H1 (cell line): Measurements from ENCODE around the gene DNAJC22. TPM values are rescaled to one million over a fixed set of nuclear protein-coding genes. Genes with fewer than 3 reads are reported as not detected.

Experiments used
- CTCF ChIA-PET: fragments of 300-600 bp; sonication (Branson Sonifier 250); formaldehyde crosslinking; loops from one replicate; lab custom pipeline; 2021; ENCODE audit not compliant: partially characterized antibody; lab: Charles Lee
- POLR2A ChIA-PET: fragments of 300-600 bp; sonication (Branson Sonifier 250); formaldehyde crosslinking; loops from one replicate; lab custom pipeline; 2021; ENCODE audit warnings: inconsistent platforms; ENCODE audit not compliant: partially characterized antibody; lab: Charles Lee
- DNase-seq, 2 experiments: peaks; one replicate each; pipeline versions ENCODE4 v3.0.0 to v3.0.0-alpha.2; 2010 to 2022; ENCODE audit warnings: low spot score in 2 of 2, low read depth in 1 of 2, mixed read lengths in 1 of 2
- FAIRE-seq: peaks from 2 replicates; lab custom pipeline; 2011; peaks lifted over from hg19 to GRCh38; lab: Jason Lieb, UNC
- H2AFZ ChIP-seq: 2 replicates; pipeline ENCODE4 v1.8.1; 2012; ENCODE audit warnings: low read length, inconsistent platforms
- H2AK5ac ChIP-seq: 2 replicates; pipeline ENCODE4 v1.6.1; 2013; ENCODE audit warnings: low read depth, low read length
- H2BK120ac ChIP-seq: replicated peaks from 2 replicates; pipeline ENCODE3; 2013; ENCODE audit warnings: low read depth, low read length, inconsistent platforms
- H2BK12ac ChIP-seq: 2 replicates; pipeline ENCODE4 v1.6.1; 2013; ENCODE audit warnings: low read depth, low read length
- H2BK15ac ChIP-seq: 2 replicates; pipeline ENCODE4 v1.6.1; 2013; ENCODE audit warnings: low read length
- H2BK20ac ChIP-seq: 2 replicates; pipeline ENCODE4 v1.6.1; 2013; ENCODE audit warnings: low read length
- H2BK5ac ChIP-seq: 2 replicates; pipeline ENCODE4 v1.6.1; 2013; ENCODE audit warnings: low read depth, low read length
- H3K14ac ChIP-seq: 2 replicates; pipeline ENCODE4 v1.6.1; 2013; ENCODE audit warnings: inconsistent platforms; ENCODE audit not compliant: insufficient read length
- H3K18ac ChIP-seq: 2 replicates; pipeline ENCODE4 v1.6.1; 2013; ENCODE audit warnings: low read length; ENCODE audit errors: extremely low read depth
- H3K23ac ChIP-seq: 2 replicates; pipeline ENCODE4 v1.6.1; 2013; ENCODE audit warnings: inconsistent platforms; ENCODE audit not compliant: insufficient read length
- H3K23me2 ChIP-seq: 2 replicates; pipeline ENCODE4 v1.6.1; 2013; ENCODE audit warnings: low read depth, low read length
- H3K27ac ChIP-seq: 2 replicates; pipeline ENCODE4 v1.6.1; 2011; ENCODE audit warnings: low read depth, low read length, inconsistent platforms
- H3K27me3 ChIP-seq, 4 experiments: replicated peaks in 1 of 4; 1 replicate in 1 of 4; 2 replicates in 3 of 4; pipeline versions ENCODE4 v1.6.1 to v1.8.1; 2011 to 2013; ENCODE audit warnings: low read length in 3 of 4, mild to moderate bottlenecking in 3 of 4, inconsistent platforms in 2 of 4, mixed read lengths in 2 of 4, moderate library complexity in 1 of 4; ENCODE audit not compliant: control insufficient read depth in 3 of 4, insufficient read depth in 3 of 4; ENCODE audit errors: extremely low read depth in 1 of 4
- H3K36me3 ChIP-seq, 4 experiments: 2 replicates each; pipeline versions ENCODE4 v1.6.1 to v1.8.1; 2011 to 2013; ENCODE audit warnings: mild to moderate bottlenecking in 4 of 4, low read length in 3 of 4, moderate library complexity in 2 of 4, control low read depth in 1 of 4, inconsistent platforms in 1 of 4; ENCODE audit not compliant: insufficient read depth in 4 of 4, control insufficient read depth in 2 of 4
- H3K4ac ChIP-seq: replicated peaks from 2 replicates; pipeline ENCODE3; 2013; ENCODE audit warnings: low read length, low read depth, mixed read lengths, inconsistent platforms; ENCODE audit not compliant: insufficient read length
- H3K4me1 ChIP-seq, 4 experiments: replicated peaks in 1 of 4; 1 replicate in 1 of 4; 2 replicates in 3 of 4; pipeline versions ENCODE4 v1.6.1 to v1.8.1; 2011 to 2013; ENCODE audit warnings: low read length in 3 of 4, inconsistent platforms in 2 of 4, mixed read lengths in 1 of 4; ENCODE audit not compliant: insufficient read depth in 4 of 4, control insufficient read depth in 3 of 4
- H3K4me2 ChIP-seq, 2 experiments: 2 replicates each; pipeline versions ENCODE4 v1.6.1 to v1.8.1; 2011 to 2013; ENCODE audit warnings: low read depth in 2 of 2, low read length in 2 of 2, control low read depth in 1 of 2, inconsistent platforms in 1 of 2, mild to moderate bottlenecking in 1 of 2; ENCODE audit not compliant: insufficient read depth in 1 of 2
- H3K4me3 ChIP-seq, 4 experiments: fragments of 200-600, 300-600 bp in 1 of 4; sonication (generic), shearing (Covaris generic), sonication (Bioruptor Twin) in 1 of 4; 2 replicates each; pipeline versions ENCODE4 v1.5.1 to v1.8.1; 2011 to 2016; ENCODE audit warnings: low read length in 4 of 4, low read depth in 3 of 4, control low read depth in 2 of 4, inconsistent platforms in 2 of 4, mild to moderate bottlenecking in 2 of 4, mixed read lengths in 1 of 4, moderate library complexity in 1 of 4; ENCODE audit not compliant: insufficient read depth in 2 of 4; ENCODE audit errors: extremely low read depth in 1 of 4
- H3K56ac ChIP-seq: replicated peaks from 2 replicates; pipeline ENCODE3; 2013; ENCODE audit warnings: low read depth, mild to moderate bottlenecking, mixed read lengths, low read length, inconsistent platforms; ENCODE audit not compliant: insufficient read length
- H3K79me1 ChIP-seq: 2 replicates; pipeline ENCODE4 v1.6.1; 2013; ENCODE audit warnings: low read depth, low read length, control low read depth
- H3K79me2 ChIP-seq, 2 experiments: 2 replicates each; pipeline versions ENCODE4 v1.6.1 to v1.8.1; 2012 to 2013; ENCODE audit warnings: low read length in 2 of 2, mild to moderate bottlenecking in 2 of 2, inconsistent platforms in 1 of 2; ENCODE audit not compliant: insufficient read depth in 2 of 2, control insufficient read depth in 1 of 2
- H3K9ac ChIP-seq, 4 experiments: replicated peaks in 1 of 4; 1 replicate in 1 of 4; 2 replicates in 3 of 4; pipeline versions ENCODE4 v1.6.1 to v1.8.1; 2011 to 2013; ENCODE audit warnings: low read depth in 3 of 4, low read length in 3 of 4, control low read depth in 2 of 4, mild to moderate bottlenecking in 2 of 4, moderate library complexity in 2 of 4, inconsistent platforms in 1 of 4; ENCODE audit errors: extremely low read depth in 1 of 4
- H3K9me3 ChIP-seq, 2 experiments: 2 replicates each; pipeline versions ENCODE4 v1.6.1 to v1.8.1; 2012 to 2013; ENCODE audit warnings: mild to moderate bottlenecking in 2 of 2, moderate library complexity in 2 of 2, control low read depth in 1 of 2, inconsistent platforms in 1 of 2, low read depth in 1 of 2, low read length in 1 of 2, mixed read lengths in 1 of 2; ENCODE audit not compliant: insufficient read depth in 2 of 2
- H4K20me1 ChIP-seq, 2 experiments: replicated peaks in 1 of 2; 2 replicates each; pipeline versions ENCODE3 to v1.8.1; 2011 to 2013; ENCODE audit warnings: inconsistent platforms in 2 of 2, low read length in 2 of 2, mild to moderate bottlenecking in 1 of 2; ENCODE audit not compliant: insufficient read depth in 2 of 2, control insufficient read depth in 1 of 2
- H4K5ac ChIP-seq: 2 replicates; pipeline ENCODE4 v1.6.1; 2013; ENCODE audit warnings: low read length, low read depth, mixed read lengths, inconsistent platforms; ENCODE audit not compliant: insufficient read length
- H4K8ac ChIP-seq: 2 replicates; pipeline ENCODE4 v1.8.0; 2013; ENCODE audit warnings: mild to moderate bottlenecking, moderate library complexity, low read length, inconsistent platforms; ENCODE audit not compliant: insufficient read depth; ENCODE audit errors: extremely low read depth
- H4K91ac ChIP-seq: replicated peaks from 2 replicates; pipeline ENCODE3; 2013; ENCODE audit warnings: low read length, mixed read lengths, inconsistent platforms; ENCODE audit not compliant: insufficient read length
- RFX5 ChIP-seq: IDR thresholded peaks from 2 replicates; pipeline ENCODE4 v1.6.1; 2011; ENCODE audit warnings: low read depth, low read length, improper control_type of control experiment, borderline replicate concordance
- WGBS, 2 experiments: shearing (Covaris generic) in 1 of 2; methylation state at CpG; one replicate each; pipeline versions ENCODE4 v1.1.6 to v1.1.7; 2013 to 2015; ENCODE audit warnings: low lambda C conversion rate in 2 of 2, mixed read lengths in 2 of 2, inconsistent platforms in 1 of 2, low coverage in 1 of 2, missing lambda C conversion rate in 1 of 2; ENCODE audit not compliant: insufficient replicate concordance in 2 of 2, insufficient coverage in 1 of 2, insufficient read length in 1 of 2; ENCODE audit errors: extremely low coverage in 1 of 2, missing lambda C conversion rate in 1 of 2; 5-methylcytosine and 5-hydroxymethylcytosine counted together
- polyA plus RNA-seq, 7 experiments: library from polyadenylated mRNA; depleted of rRNA in 3 of 7; stranded (reverse) in 5 of 7; unstranded in 2 of 7; fragments of >200 nt in 5 of 7; fragments of 200-250 nt in 2 of 7; gene quantifications; 1 replicate in 5 of 7; 2 replicates in 1 of 7; 4 replicates in 1 of 7; pipeline versions ENCODE4 v1.2.1 to v1.2.3, GENCODE V29; 2011 to 2013; ENCODE audit warnings: missing spikeins in 2 of 7, mixed read lengths in 2 of 7
- total RNA-seq: library from RNA; stranded (reverse); fragmentation: NEBNext Ultra II Directional; extraction: Animal tissue kit (Norgen Biotek cat#: 25700); gene quantifications from 2 replicates; pipeline ENCODE4 v1.2.1, GENCODE V29; 2021

The DNAJC22 gene
- total and polyA plus RNA-seq, 2 of the 8 experiments (the other 6 are each of a cell fraction or from before 2014, with no cell fraction given), result 0.20 to 0.39 TPM

DNA sequence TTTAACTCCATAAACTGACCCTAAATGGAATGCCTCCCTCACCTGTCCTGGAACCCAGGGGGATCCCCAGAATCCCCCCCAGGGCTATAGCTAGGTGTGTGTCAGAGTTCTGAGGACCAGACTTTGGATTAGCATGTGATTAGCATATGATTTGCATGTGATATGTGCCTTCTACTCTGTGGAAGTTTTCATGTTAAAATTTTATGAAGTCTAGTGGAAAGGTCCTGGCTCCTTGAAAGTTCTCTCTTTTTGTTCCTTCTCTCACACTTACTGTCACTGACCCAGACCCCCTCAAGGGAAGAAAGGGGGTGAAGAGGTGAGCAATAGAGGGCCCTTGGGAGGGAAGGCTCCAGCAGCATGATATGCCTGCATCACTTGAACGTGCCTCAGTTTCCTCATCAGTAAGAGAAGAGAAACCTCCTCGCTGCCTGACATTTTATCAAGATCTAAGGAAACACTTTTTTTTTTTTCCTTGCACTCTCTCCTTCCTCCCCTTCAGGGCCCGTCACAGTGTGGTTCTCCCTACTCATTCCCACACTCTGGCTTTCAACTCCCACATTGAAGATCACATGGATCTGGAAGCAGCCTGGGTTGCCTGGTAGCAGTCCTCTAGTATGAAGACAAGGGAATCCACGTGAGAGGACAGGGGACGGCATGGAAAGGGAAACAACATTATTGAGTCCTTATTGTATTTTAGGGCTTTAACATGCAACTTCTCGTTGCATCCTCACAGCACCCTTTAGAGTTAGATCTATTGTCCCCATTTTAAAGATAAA lies 6.4 kb upstream of the DNAJC22 start:
- Histone ChIP-seq H3K23me2 (peaks cover 8% of the 10 kb centered on the region), H2BK5ac (no peak overlapping the region), H3K4me3 (peak overlapping the region in 1 of 4 experiments; percentile 78; a peak in 1 of 8 replicates), H2AFZ (no peak overlapping the region), H2BK20ac (no peak overlapping the region), H4K91ac (no peak overlapping the region), H3K36me3 (peaks cover 0 to 8% (median 0%) of the 10 kb centered on the region in 4 experiments; a peak in 1 of 8 replicates), H3K4me2 (peak overlapping the region; percentile 12 to 71; a peak in 2 of 4 replicates), H4K20me1 (peaks cover 7 to 10% of the 10 kb centered on the region in 2 experiments), H3K27me3 (peaks cover 81 to 99% (median 96%) of the 10 kb centered on the region in 4 experiments), H2BK15ac (no peak overlapping the region), H3K27ac (no peak overlapping the region), H4K5ac (no peak overlapping the region), H2AK5ac (0 out of 2 replicates have a peak overlapping the region, but pooled peaks have one; percentile 12), H3K56ac (no peak overlapping the region), H4K8ac (no peak overlapping the region), H3K18ac (no peak overlapping the region), H3K23ac (no peak overlapping the region), H3K4me1 (peaks cover 4 to 51% (median 34%) of the 10 kb centered on the region in 4 experiments), H2BK12ac (no peak overlapping the region), H3K14ac (no peak overlapping the region), H3K9me3 (peaks cover 0 to 6% of the 10 kb centered on the region in 2 experiments; a peak in 1 of 4 replicates), H3K79me2 (no peaks in the 10 kb centered on the region), H3K79me1 (no peaks in the 10 kb centered on the region)
- DNase-seq, result no peak
- WGBS, 2 experiments, result 29% methylated on average over 5 of the region's 6 CpGs; no CpG with 5 or more reads in 1 of the 2 experiments
- CTCF ChIA-PET, result interaction anchor here (1.0 to 12.7 kb wide), 8 partner anchors 9 to 56 kb away, joined by 4 to 276 read pairs (median 76); partner anchors contain the start of genes DNAJC22, PRPH and TROAP
- no peak for TF ChIP-seq RFX5
- TF ChIP-seq, all 59 proteins: peak for 0
- H3K9ac ChIP-seq, result no peak overlapping the region
- no peak overlapping the region for H3K4ac ChIP-seq
- POLR2A ChIA-PET, result interaction anchor here (4.0 kb wide), 1 partner anchor 7 kb away, joined by 31 read pairs; no protein-coding TSS in a partner anchor
- H2BK120ac ChIP-seq, result no peak overlapping the region
- no peak for FAIRE-seq
